OCI-LY1 (cell line): ENCODE data around the gene STAG1.

Experiments used
- CTCF ChIP-seq: fragments of 200-600 bp; sonication (generic), shearing (Covaris generic); IDR thresholded peaks from 2 replicates; pipeline ENCODE4 v1.5.1; 2017; ENCODE audit warnings: mild to moderate bottlenecking, antibody characterized with exemption, low read length, moderate library complexity, mixed read lengths
- EZH2 ChIP-seq: fragments of 200-600 bp; sonication (generic), shearing (Covaris generic); IDR thresholded peaks from 2 replicates; pipeline ENCODE4 v1.8.0; 2017; ENCODE audit warnings: borderline replicate concordance, mixed run types, mild to moderate bottlenecking, antibody characterized with exemption, low read length, moderate library complexity, mixed read lengths

- TF ChIP-seq CTCF (no peak), EZH2 (no peak)
Measured at GRCh38 chr3:136671921-136672320, 80.3 kb downstream of the STAG1 start.
